Aorta (tissue), 5 donors: ENCODE measurements around the gene FAM124A. TPM values are rescaled to one million over a fixed set of nuclear protein-coding genes. Genes with fewer than 3 reads are reported as not detected.

Experiments used
- ATAC-seq: fragments of 200-7000 bp; cut with Tn5 transposase; one replicate; pipeline ENCODE4 v1.9.1; 2022; ENCODE audit warnings: moderate library complexity; ENCODE audit not compliant: low FRiP score
- DNase-seq, 2 donors: peaks; one replicate each; pipeline ENCODE4 v3.0.0-alpha.2; 2020
- H3K27ac ChIP-seq, 2 donors: one replicate each; pipeline ENCODE4 v1.5.1; 2013; ENCODE audit warnings: low read length in 2 of 2, mild to moderate bottlenecking in 2 of 2, moderate library complexity in 2 of 2, control low read depth in 1 of 2, inconsistent platforms in 1 of 2, low read depth in 1 of 2
- H3K27me3 ChIP-seq, 2 donors: one replicate each; pipeline ENCODE4 v1.6.1; 2013; ENCODE audit warnings: control low read depth in 1 of 2, low read length in 1 of 2, mild to moderate bottlenecking in 1 of 2, moderate library complexity in 1 of 2; ENCODE audit not compliant: insufficient read depth in 2 of 2, control insufficient read depth in 1 of 2
- H3K36me3 ChIP-seq, 2 donors: one replicate each; pipeline ENCODE4 v1.6.1; 2013; ENCODE audit warnings: control low read depth in 1 of 2, low read length in 1 of 2, mild to moderate bottlenecking in 1 of 2; ENCODE audit not compliant: insufficient read depth in 2 of 2, control insufficient read depth in 1 of 2
- H3K4me1 ChIP-seq, 2 donors: one replicate each; pipeline ENCODE4 v1.6.1; 2013; ENCODE audit warnings: low read length in 2 of 2, control low read depth in 1 of 2, mild to moderate bottlenecking in 1 of 2, moderate library complexity in 1 of 2; ENCODE audit not compliant: insufficient read depth in 2 of 2, control insufficient read depth in 1 of 2
- H3K4me3 ChIP-seq, 2 donors: one replicate each; pipeline ENCODE4 v1.5.1; 2013; ENCODE audit warnings: low read length in 2 of 2, control low read depth in 1 of 2, mild to moderate bottlenecking in 1 of 2
- H3K9me3 ChIP-seq: one replicate; pipeline ENCODE4 v1.6.1; 2013; ENCODE audit warnings: mild to moderate bottlenecking, low read length; ENCODE audit not compliant: control insufficient read depth
- WGBS, 2 donors: extraction: QIAGEN DNeasy Blood & Tissue Kit; methylation state at CpG; one replicate each; pipeline ENCODE4 v1.1.7; 2013; 5-methylcytosine and 5-hydroxymethylcytosine counted together
- intact Hi-C, 2 donors: fragments of 100-400 bp; cut with DNase I; formaldehyde crosslinking; loops; one replicate each; pipeline versions ENCODE4 v1.14.2 to v1.15.0; 2022
- polyA plus RNA-seq, 2 donors: library from polyadenylated mRNA; stranded (reverse); fragments of 200-250 nt; gene quantifications; one replicate each; pipeline ENCODE4 v1.2.3, GENCODE V29; 2013
- total RNA-seq, 2 donors: library from RNA; stranded (reverse); fragmentation: NEBNext Ultra II Directional; extraction: Animal tissue kit (Norgen Biotek cat#: 25700); gene quantifications; one replicate each; pipeline ENCODE4 v1.2.1, GENCODE V29; 2021
- donor health status: healthy with polysubstance abuse.
- donor health status: Bipolar disorder and iron deficiency.
- donor health status: DM: no; HTN: no; CAD: no.
- donor health status: DM: no; HTN: no; CAD: no.
- donor health status: DM: yes; HTN: yes; CAD: no.

Gene FAM124A
- total and polyA plus RNA-seq, 4 donors = 1.6 to 9.2 (median 4.4) TPM

GRCh38 chr13:51191743-51192142 lies 30.5 kb upstream of the FAM124A start:
- Histone ChIP-seq H3K27me3 (peaks cover 0 to 3% of the 10 kb centered on the region in 2 donors), H3K4me1 (no peaks in the 10 kb centered on the region), H3K27ac (no peak overlapping the region), H3K36me3 (no peaks in the 10 kb centered on the region), H3K9me3 (no peaks in the 10 kb centered on the region), H3K4me3 (no peak overlapping the region)
- 95% methylated on average over 12 of the region's 12 CpGs for WGBS, 2 donors
- ATAC-seq (no peak), DNase-seq (no peak)
- intact Hi-C loops = no loop called here

DNA sequence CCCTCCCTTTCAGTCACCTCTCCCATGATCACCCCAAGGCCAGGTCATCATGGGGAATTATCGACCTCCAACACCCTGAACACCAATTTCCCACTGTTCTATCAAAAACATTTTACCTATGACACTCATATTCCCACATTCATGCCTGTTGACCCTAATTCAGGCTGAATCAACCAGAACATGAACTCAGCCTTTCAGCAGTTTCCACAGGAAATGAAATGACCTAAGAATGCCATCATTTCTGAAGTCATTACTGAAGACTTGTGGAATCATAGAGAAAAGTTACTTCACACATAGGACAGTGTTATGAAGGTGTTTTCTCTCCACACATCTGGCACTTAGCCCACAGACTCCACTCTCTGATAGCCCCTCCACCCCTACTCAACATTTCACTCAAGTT lies 29.9 kb upstream of the FAM124A start:
- peaks cover 0 to 1% of the 10 kb centered on the region in 2 donors for H3K27me3 ChIP-seq
- no peaks in the 10 kb centered on the region for H3K9me3 ChIP-seq
- H3K27ac ChIP-seq = no peak overlapping the region
- ATAC-seq (no peak), DNase-seq (no peak)
- H3K4me3 ChIP-seq = no peak overlapping the region
- H3K36me3 ChIP-seq = no peaks in the 10 kb centered on the region
- WGBS, 2 donors = 88 to 100% methylated on average over 1 of the region's 1 CpG
- intact Hi-C loops = no loop called here
- H3K4me1 ChIP-seq = no peaks in the 10 kb centered on the region

DNA sequence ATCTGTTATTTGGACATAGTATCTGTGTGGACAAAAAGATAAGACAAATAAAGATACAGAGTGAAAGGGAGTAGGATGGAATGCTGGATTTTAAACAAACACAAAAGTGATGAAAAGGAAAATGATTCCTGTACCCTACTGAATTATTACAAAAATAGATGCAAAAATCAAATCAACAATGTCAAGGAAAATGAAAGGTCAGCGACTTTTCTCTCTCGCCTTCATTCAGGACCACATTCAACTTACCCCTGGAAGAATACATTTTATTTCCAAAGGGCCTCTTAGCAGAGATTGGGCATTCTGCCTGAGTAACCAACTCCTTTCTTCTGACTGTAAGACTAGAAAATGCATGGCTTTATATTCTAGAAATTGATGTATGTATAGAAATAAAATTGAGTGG lies 28.8 kb upstream of the FAM124A start:
- Histone ChIP-seq H3K27ac (no peak overlapping the region), H3K4me3 (no peak overlapping the region), H3K36me3 (no peaks in the 10 kb centered on the region), H3K27me3 (peaks cover 0 to 1% of the 10 kb centered on the region in 2 donors), H3K4me1 (no peaks in the 10 kb centered on the region), H3K9me3 (no peaks in the 10 kb centered on the region)
- intact Hi-C loops = no loop called here
- whole genome bisulfite sequencing, 2 donors = 41 to 65% methylated on average over 2 of the region's 2 CpGs
- no peak for ATAC-seq
- DNase-seq = no peak

DNA sequence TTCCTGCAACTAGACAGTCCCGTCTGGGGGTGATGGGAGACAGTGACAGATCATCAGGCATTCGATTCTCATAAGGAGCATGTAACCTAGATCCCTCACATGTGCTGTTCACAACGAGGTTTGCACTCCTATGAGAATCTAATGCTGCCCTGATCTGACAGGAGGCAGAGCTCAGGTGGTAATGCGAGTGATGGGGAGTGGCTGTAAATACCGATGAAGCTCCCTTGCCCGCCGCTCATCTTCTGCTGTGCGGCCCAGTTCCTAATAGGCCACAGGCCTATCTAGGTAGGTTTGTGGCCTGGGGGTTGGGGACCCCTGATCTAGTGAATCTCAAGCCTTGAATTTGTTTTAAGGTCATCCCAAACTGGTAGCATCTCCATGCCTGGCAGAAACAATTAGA lies 27.3 kb upstream of the FAM124A start:
- no peaks in the 10 kb centered on the region for H3K4me1 ChIP-seq
- no peak for ATAC-seq
- no peaks in the 10 kb centered on the region for H3K36me3 ChIP-seq
- no peak overlapping the region for H3K27ac ChIP-seq
- H3K27me3 ChIP-seq = peaks cover 0 to 1% of the 10 kb centered on the region in 2 donors
- intact Hi-C loops = no loop called here
- WGBS, 2 donors = 90 to 91% methylated on average over 8 of the region's 8 CpGs
- H3K4me3 ChIP-seq = no peak overlapping the region
- H3K9me3 ChIP-seq = no peaks in the 10 kb centered on the region
- DNase-seq = no peak

GRCh38 chr13:51201886-51202285 lies 20.3 kb upstream of the FAM124A start:
- intact Hi-C loops = no loop called here
- Histone ChIP-seq H3K27ac (no peak overlapping the region), H3K4me3 (no peak overlapping the region), H3K27me3 (no peaks in the 10 kb centered on the region), H3K9me3 (peaks cover 1% of the 10 kb centered on the region), H3K4me1 (no peaks in the 10 kb centered on the region), H3K36me3 (no peaks in the 10 kb centered on the region)
- ATAC-seq (no peak), DNase-seq (no peak)
- 34 to 57% methylated on average over 2 of the region's 2 CpGs for WGBS, 2 donors

DNA sequence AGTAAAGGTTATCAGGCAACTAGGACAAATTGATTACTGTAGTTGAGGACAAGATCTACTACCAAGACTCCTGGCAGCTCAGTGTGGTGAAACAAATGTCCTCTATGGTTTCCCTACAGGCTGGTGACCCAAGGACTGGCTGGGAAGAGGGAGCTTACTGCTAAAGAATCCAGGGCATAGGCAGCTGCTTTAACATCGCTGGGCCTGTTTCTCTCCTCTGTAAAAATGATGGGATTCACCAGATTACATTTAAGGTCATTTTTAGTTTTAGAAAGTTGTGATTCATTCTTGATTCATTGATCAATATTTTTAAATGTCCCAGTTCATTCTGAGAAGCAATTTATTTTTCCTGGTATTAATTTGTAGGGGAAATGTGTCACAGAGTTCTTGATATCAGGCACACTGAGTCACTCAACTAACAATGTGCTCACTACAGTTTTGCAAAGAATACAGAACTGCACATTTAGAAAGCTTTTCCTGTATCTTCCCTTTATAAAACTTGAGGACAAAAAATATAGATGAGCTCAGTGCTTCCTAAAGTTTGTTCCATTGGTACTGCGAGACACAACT lies 19.6 kb upstream of the FAM124A start:
- intact Hi-C loops = no loop called here
- Histone ChIP-seq H3K4me1 (no peaks in the 10 kb centered on the region), H3K27ac (no peak overlapping the region), H3K9me3 (peaks cover 1% of the 10 kb centered on the region), H3K36me3 (no peaks in the 10 kb centered on the region), H3K27me3 (no peaks in the 10 kb centered on the region), H3K4me3 (no peak overlapping the region)
- DNase-seq (no peak), ATAC-seq (no peak)
- WGBS, 2 donors = 91 to 92% methylated on average over 2 of the region's 2 CpGs

DNA sequence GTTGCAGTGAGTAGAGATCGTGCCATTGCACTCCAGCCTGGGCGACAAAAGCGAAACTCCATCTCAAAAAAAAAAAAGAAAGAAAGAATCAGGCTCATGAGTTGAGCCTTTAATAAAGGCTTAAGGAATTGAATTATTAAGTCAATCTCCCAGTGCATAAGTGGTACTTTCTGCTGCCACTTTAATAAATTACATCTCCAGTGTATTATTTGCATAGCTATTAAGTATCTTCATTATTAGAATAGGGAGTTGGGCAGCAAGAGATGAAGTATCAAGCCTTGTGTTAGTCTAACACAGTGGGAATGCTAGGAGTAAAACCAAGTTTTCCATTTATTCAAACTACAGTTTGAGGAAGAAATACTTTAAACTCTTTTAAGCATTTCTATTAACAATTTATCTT lies 15.6 kb upstream of the FAM124A start:
- ATAC-seq (no peak), DNase-seq (no peak)
- peaks cover 1% of the 10 kb centered on the region for H3K9me3 ChIP-seq
- WGBS, 2 donors = 92 to 93% methylated on average over 3 of the region's 3 CpGs
- no peaks in the 10 kb centered on the region for H3K27me3 ChIP-seq
- intact Hi-C loops = no loop called here
- no peaks in the 10 kb centered on the region for H3K4me1 ChIP-seq
- no peak overlapping the region for H3K27ac ChIP-seq
- H3K4me3 ChIP-seq = no peak overlapping the region
- no peaks in the 10 kb centered on the region for H3K36me3 ChIP-seq

DNA sequence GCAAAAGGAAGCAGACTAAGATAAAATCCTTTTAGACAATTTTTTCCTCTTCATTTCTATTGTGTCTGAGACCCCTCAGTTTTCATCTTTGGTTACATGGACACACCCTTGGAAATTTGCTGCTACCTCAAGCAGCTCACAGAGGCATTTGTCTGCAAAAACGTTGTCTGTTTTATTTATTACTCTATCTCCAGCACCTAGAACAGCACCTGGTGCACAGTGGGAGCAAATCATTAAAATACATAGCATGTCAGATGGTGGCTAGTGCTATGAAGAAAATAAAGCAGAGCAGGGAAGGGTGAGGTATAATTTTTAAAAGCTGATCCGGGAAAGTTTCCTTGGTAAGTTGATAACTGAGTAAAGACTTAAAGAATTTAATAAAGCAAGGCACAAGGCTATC lies 14.3 kb upstream of the FAM124A start:
- Histone ChIP-seq H3K27ac (no peak overlapping the region), H3K27me3 (no peaks in the 10 kb centered on the region), H3K9me3 (peaks cover 1% of the 10 kb centered on the region), H3K4me1 (no peaks in the 10 kb centered on the region), H3K36me3 (no peaks in the 10 kb centered on the region), H3K4me3 (no peak overlapping the region)
- intact Hi-C loops = no loop called here
- DNase-seq (no peak), ATAC-seq (no peak)
- WGBS, 2 donors = 50 to 51% methylated on average over 2 of the region's 2 CpGs

DNA sequence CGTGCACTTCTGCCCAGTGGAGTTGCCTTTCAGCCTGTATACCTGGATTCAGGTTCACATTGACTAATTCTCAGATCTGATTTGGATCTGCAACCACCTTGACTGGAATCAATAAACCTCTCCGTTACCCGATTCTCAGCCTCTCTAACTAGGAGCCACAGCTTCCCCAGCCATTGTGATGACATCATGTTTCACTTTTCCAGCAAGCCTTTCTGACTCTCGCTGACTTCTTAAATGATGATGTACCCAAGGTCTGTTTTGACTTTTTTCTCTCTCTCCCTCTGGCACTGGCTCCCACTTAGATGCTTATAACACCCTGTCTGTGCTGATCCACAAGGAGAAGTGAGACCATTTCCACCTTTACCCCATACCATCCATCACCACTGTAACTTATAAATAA lies 13.5 kb upstream of the FAM124A start:
- no peak for ATAC-seq
- no peak overlapping the region for H3K27ac ChIP-seq
- WGBS, 2 donors = 57 to 65% methylated on average over 4 of the region's 4 CpGs
- DNase-seq = no peak
- H3K4me3 ChIP-seq = no peak overlapping the region
- intact Hi-C loops = no loop called here
- no peaks in the 10 kb centered on the region for H3K27me3 ChIP-seq
- H3K4me1 ChIP-seq = no peaks in the 10 kb centered on the region
- peaks cover 1% of the 10 kb centered on the region for H3K9me3 ChIP-seq
- no peaks in the 10 kb centered on the region for H3K36me3 ChIP-seq
